ENCODE results near the gene XPR1.

GRCh38 chr1:180606155-180606554 is 25.7 kb upstream of the XPR1 start:
- TF ChIP-seq CTCF (IDR thresholded peaks at IDR 0.05) (no peak), POLR2A (IDR thresholded peaks at IDR 0.05) (no peak), POLR2AphosphoS5 (IDR thresholded peaks at IDR 0.05) (no peak)

Measured in gastroesophageal sphincter (tissue), 3 donors.